ENCODE measurements around the gene BAX.

BAX gene

DNA sequence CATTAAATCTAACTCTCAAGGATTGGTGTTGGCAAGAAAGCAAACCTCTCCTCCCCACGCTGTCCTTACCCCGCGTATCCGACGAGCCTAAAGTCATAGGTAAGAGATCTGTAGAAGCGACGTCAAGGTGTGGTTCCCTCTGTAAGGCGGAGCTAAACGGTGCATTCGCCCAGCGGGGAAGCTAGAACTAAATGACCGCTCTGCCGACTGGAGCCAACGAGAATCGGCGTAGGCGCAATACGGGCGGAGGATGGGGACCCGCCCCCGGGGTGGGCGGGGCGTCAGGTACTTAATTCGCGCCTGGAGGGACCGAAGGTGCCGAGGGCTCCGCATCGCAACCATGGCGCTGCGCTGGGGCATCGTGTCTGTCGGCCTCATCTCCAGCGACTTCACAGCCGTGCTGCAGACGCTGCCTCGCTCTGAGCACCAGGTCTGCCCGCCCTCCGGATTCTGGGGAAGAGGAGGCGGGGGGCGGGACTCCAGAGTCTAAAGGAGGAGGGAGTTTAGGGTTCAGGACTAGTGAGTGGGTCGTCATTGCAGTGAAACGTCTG, 21.2 kb upstream of the BAX start, which contains the start of gene DHDH:
DHDH (plus strand) TSS at position 318 of the 551 bp plus-strand sequence; CDS start at position 341, 23 bp downstream.
- DNase-seq, result peak in 1 of 2 donors; percentile 4

DNA sequence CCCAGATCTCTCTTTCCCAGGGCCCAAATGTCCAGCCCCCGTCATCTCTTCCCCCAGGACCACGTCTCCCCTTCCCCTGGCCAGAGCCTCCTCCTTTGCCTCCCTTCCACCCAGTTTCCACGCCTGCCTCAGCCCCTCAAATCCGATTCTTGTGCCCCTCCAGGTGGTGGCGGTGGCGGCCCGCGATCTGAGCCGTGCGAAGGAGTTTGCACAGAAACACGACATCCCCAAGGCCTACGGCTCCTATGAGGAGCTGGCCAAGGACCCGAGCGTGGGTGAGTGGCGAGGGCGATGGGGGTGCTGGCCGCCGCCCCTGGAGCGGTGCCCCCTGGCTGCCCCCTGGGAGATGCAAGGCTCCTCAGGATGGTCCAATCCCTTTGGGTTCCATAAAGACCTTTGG, 19.8 kb upstream of the BAX start:
- peak in 1 of 2 donors; percentile 19 for DNase-seq

DNA sequence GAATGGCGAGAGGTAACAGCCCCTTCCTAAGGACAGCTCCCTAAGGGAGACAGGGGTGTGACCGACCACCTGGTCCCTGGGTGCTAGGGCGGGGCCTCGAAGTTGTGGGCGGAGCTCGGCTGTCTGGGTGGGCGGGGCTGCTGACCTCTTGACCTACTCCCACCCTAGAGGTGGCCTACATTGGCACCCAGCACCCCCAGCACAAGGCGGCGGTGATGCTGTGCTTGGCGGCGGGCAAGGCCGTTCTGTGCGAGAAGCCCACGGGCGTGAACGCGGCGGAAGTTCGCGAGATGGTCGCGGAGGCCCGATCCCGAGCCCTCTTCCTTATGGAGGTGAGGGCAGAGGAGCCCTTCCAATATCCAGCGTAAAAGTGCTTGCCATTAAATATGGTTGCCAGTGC, 18.8 kb upstream of the BAX start:
- no peak for DNase-seq

DNA sequence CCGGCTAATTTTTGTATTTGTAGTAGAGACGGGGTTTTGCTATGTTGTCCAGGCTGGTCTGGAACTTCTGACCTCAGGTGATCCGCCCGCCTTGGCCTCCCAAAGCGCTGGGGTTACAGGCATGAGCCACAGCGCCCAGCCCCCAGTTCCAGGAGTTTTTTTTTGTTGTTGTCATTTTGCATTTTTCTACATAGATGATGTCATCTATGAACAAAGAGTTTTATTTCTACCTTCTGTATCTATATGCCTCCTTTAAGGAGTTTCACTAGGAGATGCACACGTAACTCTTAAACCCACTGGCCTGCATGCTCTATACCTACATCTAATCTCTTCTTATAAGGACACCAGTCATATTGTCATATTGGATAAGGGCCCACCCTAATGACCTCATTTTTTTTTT, 16.4 kb upstream of the BAX start:
- no peak for DNase-seq

DNA sequence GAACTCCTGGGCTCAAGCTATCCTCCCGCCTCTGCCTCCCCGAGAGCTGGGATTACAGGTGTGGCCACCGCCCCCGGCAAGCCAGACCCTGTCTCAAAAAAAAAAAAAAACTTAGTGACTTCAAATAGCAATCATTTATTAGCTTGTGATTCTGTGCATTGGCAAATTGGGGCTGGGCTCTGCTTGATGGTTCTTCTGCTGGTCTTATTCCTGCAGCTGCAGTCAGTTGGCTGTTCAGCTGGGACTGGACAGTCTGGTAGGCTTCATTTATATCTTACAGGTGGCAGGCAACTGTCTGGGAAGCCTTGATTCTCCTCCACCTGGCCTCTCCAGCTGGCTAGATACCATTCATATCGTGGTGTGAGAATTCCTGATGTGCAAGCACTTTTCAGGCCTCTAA, 13.8 kb upstream of the BAX start:
- no peak for DNase-seq

DNA sequence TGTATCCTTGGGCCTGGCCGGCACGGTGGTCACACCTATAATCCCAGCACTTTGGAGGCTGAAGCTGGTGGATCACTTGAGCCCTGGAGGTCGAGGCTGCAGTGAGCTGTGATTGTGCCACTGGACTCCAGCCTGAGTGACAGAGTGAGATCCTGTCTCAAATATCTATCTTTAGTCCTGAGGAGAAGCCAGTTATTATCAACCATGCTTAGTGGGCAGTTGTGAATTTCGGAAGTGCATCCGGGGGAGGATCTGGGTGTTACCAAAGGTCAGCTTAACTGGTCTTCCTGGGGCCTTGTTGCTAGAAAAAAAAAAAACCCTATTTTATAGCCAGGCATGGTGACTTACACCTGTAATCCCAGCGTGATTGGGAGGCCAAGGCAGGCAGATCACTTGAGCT, 11.6 kb upstream of the BAX start:
- no peak for DNase-seq

DNA sequence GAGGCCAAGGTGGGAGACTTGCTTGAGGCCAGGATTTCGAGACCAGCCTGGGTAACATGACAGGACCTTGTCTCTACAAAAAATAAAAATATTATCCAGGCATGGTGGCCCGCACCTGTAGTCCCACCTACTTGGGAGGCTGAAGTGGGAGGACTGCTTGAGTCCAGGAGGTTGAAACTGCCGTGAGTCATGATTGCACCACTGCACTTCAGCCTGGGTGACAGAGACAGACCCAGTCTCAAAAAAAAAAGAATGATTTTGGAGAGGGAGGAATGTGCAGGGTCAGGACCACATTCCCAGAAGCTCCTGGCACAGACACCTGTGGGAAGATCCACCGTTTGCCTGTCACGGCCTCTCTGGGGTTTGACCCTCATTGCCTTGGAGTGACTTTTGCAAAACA, 9.3 kb upstream of the BAX start:
- no peak for DNase-seq

DNA sequence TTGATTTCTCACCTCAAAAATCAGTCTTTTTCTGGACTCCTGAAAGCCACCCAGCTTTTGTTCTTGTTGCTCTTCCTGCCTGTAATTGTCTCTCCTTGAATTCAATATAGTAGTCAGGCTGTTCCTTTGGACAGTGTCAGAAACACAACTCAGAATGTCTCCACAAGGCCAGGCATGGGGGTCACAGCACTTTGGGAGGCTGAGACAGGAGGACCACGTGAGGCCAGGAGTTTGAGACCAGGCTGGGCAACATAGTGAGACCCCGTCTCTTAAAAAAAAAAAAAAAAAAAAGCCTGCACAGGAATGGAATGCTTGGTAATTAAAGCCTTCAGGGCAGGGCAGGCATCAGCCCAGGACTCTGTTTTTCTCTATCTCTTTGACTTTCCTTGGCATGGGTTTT, 8.9 kb upstream of the BAX start:
- DNase-seq, result no peak

DNA sequence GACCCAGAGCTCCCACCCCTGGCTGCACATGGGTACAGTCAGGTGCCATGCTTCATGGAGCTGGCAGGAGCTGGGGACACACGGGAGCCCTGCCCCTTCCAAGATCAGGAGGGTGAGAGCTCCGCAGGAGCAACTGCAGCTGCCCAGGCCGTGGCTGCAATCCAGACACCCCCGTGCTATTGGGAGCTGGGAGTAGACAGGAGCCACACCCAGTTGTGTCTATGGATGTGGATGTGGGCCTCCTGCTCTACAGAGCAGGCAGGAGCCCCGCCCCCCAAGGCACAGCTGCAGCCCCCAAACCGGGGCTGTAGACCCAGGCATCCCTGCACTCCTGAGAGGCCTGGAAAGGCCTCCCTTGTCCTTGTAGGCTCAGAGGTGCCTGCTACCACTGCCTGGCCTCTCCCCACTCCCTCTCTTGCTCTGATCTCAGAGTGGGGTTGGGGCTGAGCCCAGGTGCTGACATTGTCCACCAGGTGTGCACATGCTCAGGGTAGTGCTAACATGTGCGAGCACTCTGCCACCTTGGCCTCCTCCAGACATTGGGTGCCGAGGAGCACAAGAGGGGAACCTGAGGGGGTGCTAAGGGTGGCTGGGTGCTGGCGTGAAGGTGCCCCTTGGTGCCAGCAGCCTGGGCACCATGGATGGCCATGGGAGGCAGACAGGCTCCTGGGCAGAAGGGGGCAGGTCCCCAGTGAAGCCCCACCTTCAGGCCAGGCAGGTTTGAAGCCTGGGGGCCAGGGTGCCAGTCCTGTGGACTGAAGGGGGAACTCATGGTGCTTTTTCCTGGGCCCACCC, 8.0 kb upstream of the BAX start:
- no peak for DNase-seq

DNA sequence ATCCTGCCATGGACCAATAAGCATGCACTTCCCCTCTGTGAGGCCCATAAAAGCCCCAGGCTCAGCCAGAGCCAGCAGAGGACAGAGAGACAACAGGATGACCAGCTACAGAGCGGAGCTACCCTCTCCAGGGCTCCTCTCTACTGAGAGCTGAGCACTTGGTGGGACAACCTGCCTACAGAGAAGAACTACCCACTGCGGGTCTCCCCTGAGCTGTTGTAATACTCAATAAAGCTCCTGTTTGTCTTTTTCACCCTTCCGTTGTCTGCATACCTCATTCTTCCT, 7.5 kb upstream of the BAX start:
- no peak for DNase-seq

DNA sequence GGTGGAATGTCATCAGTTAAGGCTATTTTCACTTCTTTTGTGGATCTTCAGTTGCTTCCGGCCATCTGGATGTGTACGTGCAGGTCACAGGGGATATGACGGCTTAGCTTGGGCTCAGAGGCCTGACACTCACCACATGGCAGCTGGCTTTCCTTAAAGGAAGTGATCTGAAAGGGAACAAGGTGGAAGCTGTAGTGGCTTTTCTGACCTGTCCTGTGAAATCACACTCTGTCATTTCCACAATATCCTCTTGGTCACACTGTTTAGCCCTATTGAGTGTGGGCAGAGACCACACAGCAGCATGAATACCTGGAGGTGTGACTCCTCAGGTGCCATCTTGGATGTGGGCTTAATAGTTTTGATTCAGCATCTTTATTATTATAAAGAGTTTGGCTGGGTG, 4.5 kb upstream of the BAX start:
- DNase-seq, result no peak

DNA sequence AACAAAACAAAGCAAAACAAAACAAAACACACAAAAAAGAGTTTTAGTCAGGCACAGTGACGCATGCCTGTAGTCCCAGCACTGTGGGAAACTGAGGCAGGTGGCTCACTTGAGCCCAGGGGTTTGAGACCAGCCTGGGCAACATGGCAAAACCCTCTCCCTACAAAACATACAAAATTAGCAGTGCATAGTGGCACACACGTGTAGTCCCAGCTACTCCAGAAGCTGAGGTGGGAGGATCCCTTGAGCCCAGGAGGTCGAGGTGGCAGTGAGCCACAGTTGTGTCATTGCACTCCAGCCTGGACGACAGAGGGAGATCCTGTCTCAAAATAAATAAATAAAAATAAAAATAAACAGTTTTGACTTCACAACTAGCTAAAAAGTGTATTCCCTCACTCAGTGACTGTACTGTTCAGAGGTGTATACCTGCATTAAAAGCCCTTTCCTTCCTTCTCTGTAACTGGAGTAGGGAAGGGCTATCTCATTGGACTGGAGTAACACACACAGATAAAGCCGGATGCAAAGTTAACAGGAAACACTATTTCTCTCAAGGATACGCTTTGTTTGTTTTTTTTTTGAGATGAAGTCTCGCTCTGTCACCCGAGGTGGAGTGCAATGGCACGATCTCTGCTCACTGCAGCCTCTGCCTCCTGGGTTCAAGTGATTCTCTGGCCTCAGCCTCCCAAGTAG, 3.7 kb upstream of the BAX start:
- no peak for DNase-seq

DNA sequence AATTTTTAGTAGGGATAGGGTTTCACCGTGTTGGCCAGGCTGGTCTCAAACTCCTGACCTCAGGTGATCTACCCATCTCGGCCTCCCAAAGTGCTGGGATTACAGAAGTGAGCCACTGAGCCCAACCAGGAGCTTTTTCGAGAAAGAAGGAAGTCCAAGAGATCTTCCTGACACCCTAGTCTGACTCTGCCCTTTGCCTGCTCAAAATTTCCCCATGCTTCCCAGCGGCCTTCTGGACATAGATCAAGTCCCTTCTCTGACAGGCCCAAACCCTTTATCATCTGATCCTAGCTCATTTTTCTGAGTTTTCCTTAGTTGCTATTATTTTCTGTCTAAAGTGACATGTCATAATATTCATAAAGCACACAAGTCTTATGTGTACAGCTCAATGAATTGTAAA, 1.5 kb upstream of the BAX start:
- DNase-seq, result no peak

DNA sequence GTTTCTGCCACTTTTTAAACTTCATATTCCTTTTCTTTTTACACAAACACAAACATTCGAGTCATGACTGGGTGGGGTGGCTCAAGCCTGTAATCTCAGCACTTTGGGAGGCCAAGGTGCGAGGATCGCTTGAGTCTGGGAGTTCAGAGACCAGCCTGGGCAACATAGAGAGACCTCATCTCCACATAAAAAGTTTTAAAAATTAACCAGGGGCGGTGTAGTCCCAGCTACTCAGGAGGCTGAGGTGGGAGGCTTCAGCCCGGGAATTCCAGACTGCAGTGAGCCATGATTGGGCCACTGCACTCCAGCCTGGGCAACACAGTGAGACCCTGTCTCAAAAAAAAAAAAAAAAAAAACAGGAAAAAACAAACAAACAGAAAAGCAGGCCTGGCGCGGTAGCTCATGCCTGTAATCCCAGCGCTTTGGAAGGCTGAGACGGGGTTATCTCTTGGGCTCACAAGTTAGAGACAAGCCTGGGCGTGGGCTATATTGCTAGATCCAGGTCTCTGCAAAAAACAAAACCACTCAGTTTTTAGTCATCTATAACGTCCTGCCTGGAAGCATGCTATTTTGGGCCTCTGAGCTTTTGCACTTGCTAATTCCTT, 583 bp upstream of the BAX start:
- DNase-seq, result no peak

DNA sequence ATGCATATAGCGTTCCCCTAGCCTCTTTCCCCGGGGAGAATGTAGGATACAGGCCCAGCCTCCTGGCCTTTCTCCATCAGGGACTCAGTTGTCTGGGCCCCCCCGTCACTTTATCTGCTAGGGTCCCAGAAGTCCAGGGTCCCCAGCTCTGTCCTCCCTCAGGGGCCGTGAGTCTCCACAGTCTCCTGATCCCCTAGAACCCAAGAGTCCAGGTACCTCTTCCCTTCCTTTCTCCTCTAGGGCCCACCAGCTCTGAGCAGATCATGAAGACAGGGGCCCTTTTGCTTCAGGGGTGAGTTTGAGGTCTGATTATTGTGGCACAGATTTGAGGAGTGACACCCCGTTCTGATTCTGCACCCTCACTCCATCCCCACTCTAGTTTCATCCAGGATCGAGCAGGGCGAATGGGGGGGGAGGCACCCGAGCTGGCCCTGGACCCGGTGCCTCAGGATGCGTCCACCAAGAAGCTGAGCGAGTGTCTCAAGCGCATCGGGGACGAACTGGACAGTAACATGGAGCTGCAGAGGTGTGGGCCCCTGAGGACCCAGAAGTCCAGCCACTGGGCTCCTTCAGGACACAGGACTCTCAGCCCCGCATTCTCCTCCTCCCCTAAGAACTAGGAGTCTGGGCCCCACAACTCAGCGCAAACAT, 758 bp downstream of the BAX start:
- no peak for DNase-seq

DNA sequence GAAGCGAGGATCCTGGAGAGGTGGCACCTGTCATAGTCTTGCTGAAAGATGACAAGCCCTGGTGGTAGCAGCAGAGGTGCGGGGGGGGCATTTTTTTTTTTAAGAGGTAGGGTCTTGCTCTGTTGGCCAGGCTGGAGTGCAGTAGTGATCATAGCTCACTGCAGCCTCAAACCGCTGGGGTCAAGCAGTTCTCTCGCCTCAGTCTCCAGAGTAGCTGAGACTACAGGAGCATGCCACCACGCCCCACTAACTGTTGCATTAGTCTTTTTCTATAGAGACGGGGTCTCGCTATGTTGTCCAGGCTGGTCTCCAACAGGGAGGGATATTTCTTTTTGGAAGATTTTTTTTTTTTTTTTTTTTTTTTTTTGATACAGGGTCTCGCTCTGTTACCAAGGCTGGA, 3.3 kb downstream of the BAX start:
- DNase-seq, result no peak

DNA sequence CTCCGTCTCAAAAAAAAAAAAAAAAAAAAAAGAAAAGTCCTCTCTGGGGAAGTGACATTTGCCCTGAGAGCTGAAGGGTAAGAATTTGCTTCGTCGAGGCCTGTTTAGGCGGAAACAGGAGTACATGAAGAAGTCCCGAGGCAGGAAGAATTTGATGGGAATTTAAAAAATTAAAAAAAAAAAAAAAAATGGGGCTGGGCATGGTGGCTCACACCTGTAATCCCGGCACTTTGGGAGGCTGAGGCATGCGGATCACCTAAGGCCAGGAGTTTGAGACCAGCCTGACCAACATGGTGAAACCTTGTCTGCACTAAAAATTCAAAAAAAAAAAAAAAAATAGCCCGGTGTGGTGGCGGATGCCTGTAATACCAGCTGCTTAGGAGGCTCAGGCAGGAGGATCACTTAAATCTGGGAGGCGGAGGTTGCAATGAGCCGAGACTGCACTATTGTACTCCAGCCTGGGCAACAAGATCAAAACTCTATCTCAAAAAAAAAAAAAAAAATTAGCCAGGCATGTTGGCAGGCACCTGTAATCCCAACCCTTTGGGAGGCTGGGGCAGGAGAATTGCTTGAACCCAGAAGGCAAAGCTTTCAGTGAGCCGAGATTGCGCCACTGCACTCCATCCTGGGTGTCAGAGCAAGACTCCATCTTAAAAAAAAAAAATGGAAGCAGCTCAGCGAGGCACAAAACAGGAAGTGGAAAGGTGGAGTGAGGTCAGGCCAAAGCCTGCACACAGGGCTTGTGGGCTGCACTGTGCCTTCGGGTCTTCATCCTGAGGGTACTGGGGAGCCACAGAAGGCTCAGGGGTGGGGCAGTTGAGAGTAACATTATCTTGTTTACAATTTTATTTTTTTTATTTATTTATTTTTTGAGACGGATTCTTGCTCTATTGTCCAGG, 4.9 kb downstream of the BAX start:
- DNase-seq, result no peak

DNA sequence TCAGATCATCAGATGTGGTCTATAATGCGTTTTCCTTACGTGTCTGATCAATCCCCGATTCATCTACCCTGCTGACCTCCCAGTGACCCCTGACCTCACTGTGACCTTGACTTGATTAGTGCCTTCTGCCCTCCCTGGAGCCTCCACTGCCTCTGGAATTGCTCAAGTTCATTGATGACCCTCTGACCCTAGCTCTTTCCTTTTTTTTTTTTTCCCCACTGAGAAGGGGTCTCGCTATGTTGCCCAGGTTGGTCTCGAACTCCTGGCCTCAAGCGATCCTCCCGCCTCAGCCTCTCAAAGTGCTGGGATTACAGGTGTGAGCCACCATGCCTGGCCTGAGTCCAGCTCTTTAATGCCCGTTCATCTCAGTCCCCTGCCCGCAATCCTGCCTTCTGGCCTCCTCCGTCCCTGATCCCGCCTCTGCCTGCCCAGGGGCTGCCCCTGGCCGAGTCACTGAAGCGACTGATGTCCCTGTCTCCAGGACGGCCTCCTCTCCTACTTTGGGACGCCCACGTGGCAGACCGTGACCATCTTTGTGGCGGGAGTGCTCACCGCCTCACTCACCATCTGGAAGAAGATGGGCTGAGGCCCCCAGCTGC, 6.5 kb downstream of the BAX start:
- DNase-seq, result no peak

DNA sequence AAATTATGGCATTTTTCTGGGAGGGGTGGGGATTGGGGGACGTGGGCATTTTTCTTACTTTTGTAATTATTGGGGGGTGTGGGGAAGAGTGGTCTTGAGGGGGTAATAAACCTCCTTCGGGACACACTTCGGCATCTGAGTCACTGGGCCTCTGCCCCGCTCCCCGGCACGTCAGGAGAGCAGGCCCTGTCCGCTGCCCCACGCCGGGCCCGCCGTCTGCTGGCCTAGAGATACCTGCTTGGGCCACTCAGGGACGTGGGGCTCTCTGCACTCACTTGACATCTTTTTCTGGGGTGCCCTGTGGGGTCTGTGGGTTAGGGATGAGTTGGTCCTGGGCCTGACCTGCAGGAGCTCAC, 7.0 kb downstream of the BAX start:
- DNase-seq, result no peak

DNA sequence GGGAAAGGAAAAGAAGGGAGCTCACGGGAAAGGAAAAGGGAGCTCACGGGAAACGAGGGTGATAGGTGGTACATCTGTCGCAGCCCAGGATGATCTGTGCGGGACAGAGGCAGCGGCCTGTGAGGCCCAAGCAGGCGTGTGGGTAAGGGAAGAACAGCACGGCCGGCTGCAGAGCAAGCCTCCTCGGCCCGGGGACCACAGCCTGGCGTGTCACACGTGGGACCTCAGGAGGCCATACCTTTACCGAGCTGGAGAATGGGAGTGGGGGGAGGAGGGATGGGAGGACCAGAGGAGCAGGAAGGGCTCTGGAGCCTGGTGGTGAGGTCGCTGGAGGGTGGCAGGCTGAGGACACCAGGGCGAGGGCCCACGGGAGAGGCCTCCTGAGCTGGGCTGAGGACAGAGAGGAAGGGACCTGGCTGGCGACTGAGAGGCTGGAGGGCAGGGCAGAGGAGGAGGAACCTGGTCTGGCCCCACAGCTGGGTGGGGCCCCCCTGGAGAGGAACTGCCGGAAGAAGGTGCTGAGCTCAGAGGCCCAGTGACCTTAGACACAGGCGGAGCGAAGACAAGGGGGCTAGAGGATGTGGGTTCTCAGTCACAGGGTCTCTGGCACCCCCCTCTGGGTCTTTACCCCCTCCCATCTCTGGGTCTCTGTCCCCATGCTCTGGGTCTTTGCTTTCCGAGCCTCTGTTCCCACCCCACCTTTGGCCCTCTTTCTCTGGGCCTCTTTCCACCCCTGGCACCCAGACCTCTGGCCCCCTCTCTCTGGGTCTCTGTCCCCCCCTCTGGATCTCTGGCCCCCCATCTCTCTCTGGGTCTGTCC, 7.6 kb downstream of the BAX start:
- peak; percentile 40 for DNase-seq

DNA sequence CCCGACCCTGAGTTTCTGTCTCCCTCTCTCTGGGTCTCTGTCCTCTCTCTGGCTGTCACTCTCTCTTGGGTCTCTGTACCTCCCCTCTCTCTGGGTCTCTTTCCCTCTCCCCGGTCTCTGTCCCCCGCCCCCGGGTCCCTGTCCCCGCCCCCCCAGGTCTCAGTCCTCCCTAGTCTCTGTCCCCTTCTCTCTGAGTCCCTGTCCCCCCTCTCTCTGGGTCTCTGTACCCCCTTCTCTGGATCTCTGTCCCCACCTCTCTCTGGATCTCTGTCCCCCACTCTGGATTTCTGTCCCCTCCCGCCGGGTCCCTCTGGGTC, 8.1 kb downstream of the BAX start:
- DNase-seq, result no peak

All from bone marrow (tissue), 2 donors.